Thymus (tissue), 11 donors: ENCODE measurements around the gene PPP6R3. TPM values are rescaled to one million over a fixed set of nuclear protein-coding genes. Genes with fewer than 3 reads are reported as not detected.

Source experiments
- DNase-seq, 9 donors: peaks; one replicate each; pipeline ENCODE4 v3.0.0-alpha.2; 2013; ENCODE audit warnings: low spot score in 9 of 9, low read depth in 6 of 9, missing footprints in 1 of 9
- H3K27ac ChIP-seq, 2 donors: one replicate each; pipeline ENCODE4 v1.5.1; 2013; ENCODE audit warnings: control low read depth in 1 of 2, low read depth in 1 of 2, low read length in 1 of 2, mild to moderate bottlenecking in 1 of 2, moderate library complexity in 1 of 2
- H3K27me3 ChIP-seq, 2 donors: one replicate each; pipeline ENCODE4 v1.5.1; 2013; ENCODE audit warnings: low read length in 1 of 2; ENCODE audit not compliant: control insufficient read depth in 2 of 2, insufficient read depth in 1 of 2
- H3K36me3 ChIP-seq, 2 donors: one replicate each; pipeline ENCODE4 v1.5.1; 2013; ENCODE audit warnings: low read length in 1 of 2, mild to moderate bottlenecking in 1 of 2, moderate library complexity in 1 of 2; ENCODE audit not compliant: control insufficient read depth in 2 of 2, insufficient read depth in 2 of 2
- H3K4me1 ChIP-seq, 2 donors: one replicate each; pipeline ENCODE4 v1.5.1; 2013; ENCODE audit warnings: low read length in 2 of 2; ENCODE audit not compliant: control insufficient read depth in 2 of 2, insufficient read depth in 2 of 2
- H3K4me3 ChIP-seq, 2 donors: one replicate each; pipeline ENCODE4 v1.5.1; 2013; ENCODE audit warnings: low read length in 2 of 2, control low read depth in 1 of 2, mild to moderate bottlenecking in 1 of 2
- H3K9me3 ChIP-seq, 2 donors: one replicate each; pipeline ENCODE4 v1.5.1; 2013; ENCODE audit warnings: low read length in 1 of 2, mild to moderate bottlenecking in 1 of 2; ENCODE audit not compliant: control insufficient read depth in 2 of 2, insufficient read depth in 1 of 2
- whole genome bisulfite sequencing: extraction: QIAGEN DNeasy Blood & Tissue Kit; methylation state at CpG from one replicate; pipeline ENCODE4 v1.1.7; 2013; 5-methylcytosine and 5-hydroxymethylcytosine counted together
- polyA plus RNA-seq: library from polyadenylated mRNA; stranded (reverse); fragments of 200-250 nt; gene quantifications from one replicate; pipeline ENCODE4 v1.2.3, GENCODE V29; 2013
- total RNA-seq: library from RNA; stranded (reverse); fragments of 120-200 nt; gene quantifications from one replicate; pipeline ENCODE4 v1.2.4, GENCODE V29; 2013
- donor health status: healthy.

The PPP6R3 gene
- total and polyA plus RNA-seq, 2 donors: 45.8 to 103 TPM

DNA sequence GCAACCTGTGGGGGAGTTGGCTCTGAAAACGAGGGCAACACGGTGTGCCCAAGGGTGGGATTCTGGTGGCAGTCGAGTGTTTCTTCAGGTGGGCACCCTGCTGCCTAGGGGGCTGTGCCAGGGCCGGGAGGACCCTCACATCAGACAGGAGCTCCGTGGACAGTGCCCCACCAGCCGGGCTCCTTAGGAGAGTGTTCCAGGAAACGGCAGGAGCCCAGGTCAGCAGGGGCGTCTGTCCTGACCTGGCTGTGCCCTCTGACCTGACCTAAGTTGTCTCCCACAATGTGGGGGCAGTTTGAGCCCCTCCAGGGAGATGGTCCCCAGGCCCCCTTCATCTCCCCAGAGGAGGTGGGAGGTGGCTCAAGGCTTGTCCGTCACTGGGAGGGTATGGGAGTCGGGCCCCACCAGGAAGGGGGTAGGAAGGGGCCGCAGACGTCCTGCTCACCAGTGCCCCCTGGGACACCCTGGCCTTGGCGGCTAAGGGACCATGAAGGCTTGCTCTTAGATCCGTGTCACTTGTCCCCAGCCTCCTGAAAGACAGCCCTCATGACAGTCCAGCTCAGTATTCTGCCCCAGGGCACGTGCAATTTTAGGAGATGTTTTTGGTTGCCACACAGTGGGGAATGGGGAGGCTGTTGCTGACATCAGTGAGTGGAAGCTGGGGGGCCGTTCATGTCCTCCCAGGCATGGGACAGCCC, 191.6 kb downstream of the PPP6R3 start:
- Histone ChIP-seq H3K4me1 (no peaks in the 10 kb centered on the region), H3K27ac (no peak overlapping the region), H3K27me3 (peaks cover 0 to 15% of the 10 kb centered on the region in 2 donors), H3K36me3 (no peaks in the 10 kb centered on the region), H3K9me3 (peaks cover 3 to 9% of the 10 kb centered on the region in 2 donors), H3K4me3 (no peak overlapping the region)
- WGBS: 87% methylated on average over 16 of the region's 16 CpGs
- no peak for DNase-seq

DNA sequence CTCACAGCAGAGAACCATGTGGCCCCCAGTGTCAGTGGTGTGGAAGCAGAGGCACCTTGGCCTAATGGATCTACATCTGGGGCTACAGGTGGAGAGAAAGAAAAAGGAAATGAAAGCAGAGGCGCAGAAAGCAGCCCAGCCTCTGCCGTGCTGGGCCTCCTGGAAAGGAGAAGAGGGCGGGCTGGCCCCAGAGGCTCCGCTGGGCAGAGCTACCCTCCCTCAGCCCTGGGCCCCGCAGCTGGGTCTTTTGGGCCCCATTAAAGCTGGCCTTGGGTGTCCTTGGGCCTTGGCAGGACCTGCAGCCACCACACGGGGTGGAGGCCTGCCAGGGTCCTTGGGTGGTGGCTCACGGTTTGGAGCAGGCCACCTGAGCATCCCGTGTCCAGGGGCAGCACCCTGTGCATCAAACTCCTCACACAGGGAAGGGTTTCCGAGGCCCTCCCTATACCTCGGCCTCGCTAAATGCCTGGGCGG, 192.2 kb downstream of the PPP6R3 start:
- Histone ChIP-seq H3K4me1 (no peaks in the 10 kb centered on the region), H3K36me3 (no peaks in the 10 kb centered on the region), H3K27ac (no peak overlapping the region), H3K9me3 (peaks cover 1 to 9% of the 10 kb centered on the region in 2 donors), H3K4me3 (no peak overlapping the region), H3K27me3 (peaks cover 0 to 15% of the 10 kb centered on the region in 2 donors)
- DNase-seq: no peak
- WGBS: 87% methylated on average over 12 of the region's 12 CpGs

DNA sequence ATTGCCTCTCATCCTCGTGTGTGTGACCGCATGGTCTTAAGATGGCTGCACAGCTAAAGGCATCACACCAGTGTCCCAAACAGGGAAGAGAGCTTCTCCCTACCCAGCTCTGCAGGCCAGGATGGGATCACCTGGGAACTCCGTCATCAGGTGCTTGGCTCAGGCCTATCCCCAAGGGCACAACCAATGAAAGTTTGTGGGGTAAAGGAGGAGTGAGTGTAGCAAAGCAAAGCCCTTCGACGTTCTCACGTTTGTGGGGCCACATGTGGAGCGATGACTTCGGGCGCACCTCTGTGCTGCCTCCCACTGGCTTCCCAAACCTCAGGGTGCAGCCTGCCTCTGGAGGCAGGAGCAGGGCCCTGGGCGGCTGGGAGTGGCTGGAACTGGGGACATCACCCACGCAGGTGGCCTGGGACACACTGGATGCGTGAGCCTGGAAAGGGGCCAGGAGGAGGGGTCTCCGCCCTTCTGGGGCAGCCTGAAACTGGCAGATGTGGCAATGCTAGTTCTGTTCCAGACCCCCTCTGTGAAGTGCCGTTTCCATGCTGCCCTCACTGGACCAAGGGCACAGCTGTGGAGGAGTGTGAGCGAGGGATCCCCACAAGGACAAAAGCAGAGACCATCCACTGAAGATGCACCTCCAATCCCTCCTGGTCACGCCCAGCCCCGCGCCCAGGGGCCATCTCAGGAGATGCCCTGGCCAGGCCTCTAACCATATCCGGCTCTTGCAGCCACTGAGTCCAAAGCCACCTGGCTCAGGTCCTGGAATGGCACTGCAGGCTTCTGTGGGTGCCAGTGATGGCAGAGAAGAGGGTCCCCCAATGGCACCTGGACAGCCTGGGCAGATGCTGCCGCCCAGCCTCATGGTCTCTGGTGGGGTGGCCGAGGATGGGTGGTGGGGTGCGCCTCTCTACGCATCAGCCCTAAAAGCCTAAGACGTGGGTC, 193.2 kb downstream of the PPP6R3 start:
- Histone ChIP-seq H3K27ac (no peak overlapping the region), H3K36me3 (no peaks in the 10 kb centered on the region), H3K27me3 (peaks cover 0 to 15% of the 10 kb centered on the region in 2 donors), H3K9me3 (peaks cover 1 to 9% of the 10 kb centered on the region in 2 donors), H3K4me1 (no peaks in the 10 kb centered on the region), H3K4me3 (no peak overlapping the region)
- no peak for DNase-seq
- WGBS: 92% methylated on average over 24 of the region's 24 CpGs

DNA sequence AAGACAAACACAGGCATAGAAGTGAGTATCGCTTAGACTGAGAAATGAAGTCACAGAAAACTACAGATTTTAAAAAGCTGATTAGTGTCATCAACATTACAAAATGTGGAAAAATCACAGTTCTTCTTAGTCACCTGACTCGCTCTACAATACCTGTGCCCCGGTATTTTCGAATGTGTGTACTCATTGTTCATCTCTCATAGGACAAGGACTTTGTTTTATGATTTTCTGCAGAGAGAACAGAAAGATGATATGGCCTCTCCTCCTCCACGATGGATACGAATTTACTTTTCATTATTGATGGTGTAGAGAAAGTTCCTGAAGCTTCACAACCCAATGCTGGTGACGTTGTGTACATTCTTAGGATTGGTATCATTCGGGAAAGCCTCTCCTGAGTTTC, 194.4 kb downstream of the PPP6R3 start:
- peaks cover 1 to 9% of the 10 kb centered on the region in 2 donors for H3K9me3 ChIP-seq
- no peak overlapping the region for H3K27ac ChIP-seq
- no peak for DNase-seq
- peaks cover 0 to 3% of the 10 kb centered on the region in 2 donors for H3K4me1 ChIP-seq
- H3K4me3 ChIP-seq: no peak overlapping the region
- WGBS: 96% methylated on average over 8 of the region's 8 CpGs
- H3K27me3 ChIP-seq: peaks cover 0 to 11% of the 10 kb centered on the region in 2 donors
- H3K36me3 ChIP-seq: no peaks in the 10 kb centered on the region

DNA sequence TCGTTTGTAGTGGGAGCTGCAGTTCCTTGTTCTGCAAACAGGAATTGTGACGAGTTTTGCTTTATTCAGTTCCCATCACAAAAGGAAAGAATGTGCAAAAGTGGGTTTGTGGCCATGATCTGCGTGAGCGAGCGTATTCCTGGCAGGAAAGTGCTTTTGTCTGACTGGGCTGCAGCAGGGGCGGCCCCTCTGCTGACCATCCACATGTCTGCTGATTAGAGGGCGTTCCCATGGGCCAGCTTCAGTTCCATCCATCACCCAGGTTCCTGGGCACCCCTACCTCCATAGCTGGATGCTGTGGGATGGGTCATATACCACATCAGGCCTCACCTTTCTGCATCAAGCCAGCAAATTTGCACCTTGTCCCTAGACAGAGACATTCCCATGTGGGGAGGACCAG, 194.9 kb downstream of the PPP6R3 start:
- WGBS: 89% methylated on average over 7 of the region's 7 CpGs
- Histone ChIP-seq H3K4me1 (peaks cover 0 to 3% of the 10 kb centered on the region in 2 donors), H3K4me3 (no peak overlapping the region), H3K27me3 (peaks cover 0 to 7% of the 10 kb centered on the region in 2 donors), H3K9me3 (peaks cover 1 to 9% of the 10 kb centered on the region in 2 donors), H3K36me3 (no peaks in the 10 kb centered on the region), H3K27ac (no peak overlapping the region)
- no peak for DNase-seq

DNA sequence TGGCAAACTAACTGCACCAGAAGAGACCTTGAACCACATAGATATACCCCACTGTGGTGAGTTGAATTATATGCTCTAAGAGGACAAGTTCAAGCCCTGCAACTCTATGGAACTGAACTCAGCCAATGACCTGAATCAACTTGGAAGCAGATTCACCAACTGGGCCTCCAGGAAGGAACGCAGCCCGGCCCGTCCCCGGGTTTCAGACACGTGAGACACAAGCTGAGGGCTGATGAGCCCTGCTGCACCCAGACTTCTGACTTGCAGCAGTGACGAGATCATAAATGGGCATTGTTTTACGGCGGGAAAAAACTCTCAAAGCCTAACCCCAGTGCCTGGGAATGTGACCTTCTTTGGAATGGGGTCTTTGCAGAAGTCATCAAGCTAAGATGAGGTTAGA, 195.3 kb downstream of the PPP6R3 start:
- WGBS: 96% methylated on average over 8 of the region's 8 CpGs
- H3K9me3 ChIP-seq: peaks cover 1 to 9% of the 10 kb centered on the region in 2 donors
- H3K4me1 ChIP-seq: peaks cover 0 to 3% of the 10 kb centered on the region in 2 donors
- H3K27ac ChIP-seq: no peak overlapping the region
- no peak overlapping the region for H3K4me3 ChIP-seq
- no peak for DNase-seq
- H3K36me3 ChIP-seq: no peaks in the 10 kb centered on the region
- peaks cover 0 to 6% of the 10 kb centered on the region in 2 donors for H3K27me3 ChIP-seq

DNA sequence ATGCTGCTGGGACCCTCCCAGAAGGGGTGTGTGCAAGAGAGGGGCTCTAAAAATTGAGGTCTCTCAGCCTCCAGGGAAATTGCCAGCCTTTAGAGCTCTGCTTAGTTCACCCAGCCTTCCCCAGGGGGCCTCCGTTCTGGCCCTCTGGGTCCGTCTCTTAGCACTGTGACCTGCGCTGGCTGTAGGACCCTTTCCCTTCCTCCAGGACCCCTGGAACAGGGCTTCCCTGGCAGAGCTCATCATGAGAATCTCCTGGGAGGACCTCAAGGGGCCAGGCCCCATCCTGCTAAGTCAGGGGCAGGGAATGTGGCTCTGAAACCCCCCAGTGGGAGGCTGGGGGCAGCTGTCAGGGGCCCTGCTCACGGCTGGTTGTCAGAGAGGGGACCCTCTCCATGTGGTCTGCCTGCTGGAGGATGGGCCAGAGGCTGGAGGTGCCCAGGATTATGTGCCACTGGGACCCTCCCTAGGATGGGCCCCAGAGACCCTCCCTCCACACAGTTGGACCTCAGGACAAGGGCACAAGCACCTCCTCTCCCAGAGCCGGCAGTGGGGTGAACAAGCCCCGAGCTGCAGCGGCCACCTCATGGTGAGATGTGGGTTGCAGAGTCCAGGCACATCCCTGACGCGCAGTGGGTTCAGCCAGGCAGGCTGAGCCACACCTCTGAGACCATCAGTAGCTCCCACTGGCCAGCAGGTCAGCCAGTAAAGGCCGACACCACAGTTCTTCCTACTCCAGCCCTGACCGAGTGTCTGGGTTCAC, 196.6 kb downstream of the PPP6R3 start:
- H3K4me3 ChIP-seq: no peak overlapping the region
- 96% methylated on average over 11 of the region's 11 CpGs for WGBS
- H3K27me3 ChIP-seq: peaks cover 0 to 2% of the 10 kb centered on the region in 2 donors
- H3K36me3 ChIP-seq: no peaks in the 10 kb centered on the region
- DNase-seq: no peak
- H3K4me1 ChIP-seq: peaks cover 0 to 3% of the 10 kb centered on the region in 2 donors
- no peak overlapping the region for H3K27ac ChIP-seq
- H3K9me3 ChIP-seq: peaks cover 1 to 9% of the 10 kb centered on the region in 2 donors

DNA sequence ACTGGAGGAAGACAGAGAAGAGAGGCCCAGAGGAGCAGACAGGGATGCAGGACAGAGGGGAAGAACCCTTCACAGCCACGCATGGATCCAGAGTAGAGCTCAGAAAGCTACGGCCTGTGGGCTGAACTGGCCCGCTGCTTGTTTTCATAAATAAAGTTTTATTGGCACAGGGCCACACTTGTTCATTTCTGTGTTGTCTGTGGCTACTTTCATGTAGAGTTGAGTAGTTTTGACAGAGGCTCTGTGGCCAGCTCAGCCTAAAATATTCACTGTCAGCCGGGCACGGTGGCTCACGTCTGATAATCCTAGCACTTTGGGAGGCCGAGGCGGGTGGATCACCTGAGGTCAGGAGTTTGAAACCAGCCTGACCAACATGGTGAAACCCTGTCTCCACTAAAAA, 197.5 kb downstream of the PPP6R3 start:
- H3K27me3 ChIP-seq: peaks cover 0 to 2% of the 10 kb centered on the region in 2 donors
- peaks cover 0 to 3% of the 10 kb centered on the region in 2 donors for H3K4me1 ChIP-seq
- 95% methylated on average over 8 of the region's 8 CpGs for WGBS
- H3K36me3 ChIP-seq: no peaks in the 10 kb centered on the region
- H3K4me3 ChIP-seq: no peak overlapping the region
- DNase-seq: no peak
- H3K9me3 ChIP-seq: peaks cover 1 to 9% of the 10 kb centered on the region in 2 donors
- H3K27ac ChIP-seq: no peak overlapping the region
